HG02884 (cell line): ENCODE results near the gene PGLYRP3.

Experiments
- ATAC-seq: cut with Tn5 transposase; IDR thresholded peaks from one replicate; pipeline ENCODE4 v1.9.1; 2021; ENCODE audit warnings: mild to moderate bottlenecking, moderate library complexity; ENCODE audit not compliant: unreplicated experiment

PGLYRP3 gene, protein sequence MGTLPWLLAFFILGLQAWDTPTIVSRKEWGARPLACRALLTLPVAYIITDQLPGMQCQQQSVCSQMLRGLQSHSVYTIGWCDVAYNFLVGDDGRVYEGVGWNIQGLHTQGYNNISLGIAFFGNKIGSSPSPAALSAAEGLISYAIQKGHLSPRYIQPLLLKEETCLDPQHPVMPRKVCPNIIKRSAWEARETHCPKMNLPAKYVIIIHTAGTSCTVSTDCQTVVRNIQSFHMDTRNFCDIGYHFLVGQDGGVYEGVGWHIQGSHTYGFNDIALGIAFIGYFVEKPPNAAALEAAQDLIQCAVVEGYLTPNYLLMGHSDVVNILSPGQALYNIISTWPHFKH

DNA sequence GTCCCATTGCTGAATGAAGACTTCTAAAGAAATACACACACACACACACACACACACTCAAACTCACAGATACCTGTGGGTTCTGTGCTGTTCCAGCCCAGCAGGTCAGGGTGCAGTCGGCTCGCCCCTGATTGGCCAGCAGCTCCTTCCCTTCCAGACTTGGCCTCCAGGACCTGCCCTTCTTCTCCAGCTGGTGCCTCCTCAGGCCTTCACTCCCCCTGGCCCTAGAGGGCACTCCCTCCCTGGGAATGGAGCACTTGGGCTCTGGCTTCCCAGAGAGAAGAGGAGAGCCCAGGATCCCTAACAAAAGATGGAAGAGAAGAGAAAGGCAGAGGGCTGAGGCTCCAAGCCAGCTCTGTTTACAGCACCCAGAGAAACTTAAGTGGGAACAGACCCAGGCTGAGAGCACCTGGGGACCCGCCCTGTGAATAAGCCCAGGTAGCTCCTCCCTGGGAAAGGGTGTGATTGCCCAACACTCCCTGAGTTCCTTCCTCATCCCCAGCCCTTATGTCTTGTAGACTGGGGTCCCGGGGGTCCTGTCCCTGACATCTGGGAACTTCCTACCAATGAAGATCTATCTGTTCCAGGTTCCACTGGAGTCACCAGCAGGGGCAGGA is at the start of gene PGLYRP3:
TSS of gene PGLYRP3 (minus strand) at position 383 of the 617 bp plus-strand sequence. CDS start 2,287 bp downstream, outside the sequence.
- no peak for ATAC-seq

- no peak for ATAC-seq
Measured at GRCh38 chr1:153362187-153362775, 49.5 kb upstream of the PGLYRP3 start.

DNA sequence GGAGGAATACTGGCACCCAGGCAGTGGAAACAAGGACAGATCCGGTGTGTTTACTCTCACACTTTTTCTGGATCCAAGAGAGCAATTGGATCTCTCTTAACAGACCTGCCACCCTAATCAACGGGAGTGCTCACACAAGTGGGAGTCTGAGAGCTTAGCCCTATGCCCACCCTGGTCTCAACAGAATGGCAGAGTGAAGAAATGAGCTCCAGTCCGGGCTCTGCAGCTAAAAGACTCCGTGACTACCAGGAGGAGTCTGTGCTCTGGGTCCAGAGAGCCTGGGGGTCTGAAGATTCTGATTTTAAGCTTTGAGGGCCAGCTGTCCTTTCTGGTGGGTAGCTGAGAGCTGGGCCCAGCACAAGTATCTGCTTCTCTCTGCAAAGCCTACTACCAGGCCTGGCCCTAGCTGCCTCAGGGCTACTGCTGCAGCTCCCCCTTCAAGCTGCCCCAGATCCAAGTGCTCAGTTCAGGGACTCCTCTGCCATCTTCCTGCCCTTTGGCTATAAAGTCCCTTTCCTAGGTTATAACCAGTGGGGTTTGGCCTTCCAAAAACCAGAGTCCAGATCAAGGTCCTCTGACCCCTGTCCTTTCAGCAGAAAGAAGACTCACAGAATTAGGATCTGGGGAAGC is 48.8 kb upstream of the PGLYRP3 start:
- ATAC-seq = no peak

DNA sequence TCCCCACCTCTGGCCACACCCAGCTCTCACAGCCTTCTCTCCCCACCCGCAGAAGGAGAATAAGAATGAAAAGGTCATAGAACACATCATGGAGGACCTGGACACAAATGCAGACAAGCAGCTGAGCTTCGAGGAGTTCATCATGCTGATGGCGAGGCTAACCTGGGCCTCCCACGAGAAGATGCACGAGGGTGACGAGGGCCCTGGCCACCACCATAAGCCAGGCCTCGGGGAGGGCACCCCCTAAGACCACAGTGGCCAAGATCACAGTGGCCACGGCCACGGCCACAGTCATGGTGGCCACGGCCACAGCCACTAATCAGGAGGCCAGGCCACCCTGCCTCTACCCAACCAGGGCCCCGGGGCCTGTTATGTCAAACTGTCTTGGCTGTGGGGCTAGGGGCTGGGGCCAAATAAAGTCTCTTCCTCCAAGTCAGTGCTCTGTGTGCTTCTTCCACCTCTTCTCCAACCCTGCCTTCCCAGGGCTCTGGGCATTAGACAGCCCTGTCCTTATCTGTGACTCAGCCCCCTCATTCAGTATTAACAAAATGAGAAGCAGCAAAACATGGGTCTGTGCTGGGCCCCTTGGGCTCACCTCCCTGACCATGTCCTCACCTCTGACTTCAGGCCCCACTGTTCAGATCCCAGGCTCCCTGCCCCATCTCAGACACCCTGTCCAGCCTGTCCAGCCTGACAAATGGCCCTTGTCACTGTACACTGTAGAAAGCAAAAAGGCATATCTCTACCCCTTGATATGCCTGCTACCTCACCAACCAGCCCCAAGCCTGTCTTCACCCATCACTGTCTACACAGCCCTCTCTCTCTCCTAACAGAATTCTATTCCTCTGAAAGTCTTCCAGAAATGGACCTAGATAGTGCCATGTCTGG is 48.1 kb upstream of the PGLYRP3 start:
- ATAC-seq = no peak

- ATAC-seq = no peak
Measured at GRCh38 chr1:153360190-153360589, 47.4 kb upstream of the PGLYRP3 start.

DNA sequence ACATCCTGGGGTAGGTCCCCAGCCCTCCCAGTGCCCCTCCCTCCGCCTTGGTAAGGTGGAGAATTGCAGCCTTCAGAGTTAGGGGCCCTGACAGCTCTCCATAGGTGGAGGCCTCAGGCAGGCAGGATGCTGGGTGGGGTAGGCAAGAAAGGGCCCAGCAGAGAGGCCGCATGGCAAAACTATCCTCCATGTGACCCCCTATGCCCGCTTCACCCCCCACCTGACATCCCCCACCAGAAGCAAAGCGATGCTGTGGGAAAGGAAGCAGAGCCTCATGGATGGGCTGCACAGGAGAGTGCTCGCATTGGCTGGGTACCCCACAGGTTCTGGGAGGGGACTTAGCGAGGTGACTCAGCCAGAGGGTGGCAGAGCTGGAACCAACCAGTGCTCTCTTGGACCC is 46.5 kb upstream of the PGLYRP3 start:
- no peak for ATAC-seq

GRCh38 chr1:153358691-153358975 is 45.9 kb upstream of the PGLYRP3 start:
- no peak for ATAC-seq

GRCh38 chr1:153357853-153358690 is 45.3 kb upstream of the PGLYRP3 start, which contains the start of gene S100A9:
S100A9 (plus strand) TSS chr1:153357854; CDS start chr1:153358284, 430 bp downstream.
- ATAC-seq = no peak

GRCh38 chr1:153357076-153357852 is 44.5 kb upstream of the PGLYRP3 start:
- ATAC-seq = no peak

DNA sequence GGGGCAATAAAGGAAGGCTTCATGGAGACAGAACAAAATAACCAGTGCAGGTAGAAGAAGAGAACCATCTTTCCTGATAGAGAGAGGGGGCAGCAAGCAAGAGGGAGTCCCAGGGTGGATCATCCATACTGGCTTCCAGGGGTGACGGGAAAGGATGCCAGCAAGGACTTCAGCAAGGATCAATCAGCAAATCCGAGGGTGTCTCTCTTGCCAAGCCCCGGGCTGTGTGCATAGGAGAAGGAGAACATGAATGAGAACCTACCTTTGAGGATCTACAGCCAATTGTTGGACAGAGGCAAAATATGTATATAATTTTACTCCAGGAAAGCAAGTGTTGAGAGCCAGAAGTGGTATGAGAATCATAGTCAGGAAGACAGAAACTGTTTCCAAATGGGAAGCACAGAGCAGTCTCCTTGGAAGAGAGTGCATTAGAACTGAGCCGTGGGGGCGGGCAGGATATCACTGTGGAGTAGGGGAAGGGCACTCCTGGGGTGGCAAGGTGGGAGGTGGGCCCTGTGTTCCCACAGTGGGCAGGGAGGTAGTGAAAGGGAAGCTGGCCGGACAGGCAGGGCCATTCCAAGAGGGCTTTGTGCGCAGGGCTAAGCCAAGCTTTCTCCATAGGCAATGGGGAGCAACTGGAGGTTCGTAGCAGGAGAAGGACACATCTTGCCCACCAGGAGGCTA is 43.8 kb upstream of the PGLYRP3 start:
- ATAC-seq = no peak

- ATAC-seq = no peak
Measured at GRCh38 chr1:153355445-153356071, 42.8 kb upstream of the PGLYRP3 start.

DNA sequence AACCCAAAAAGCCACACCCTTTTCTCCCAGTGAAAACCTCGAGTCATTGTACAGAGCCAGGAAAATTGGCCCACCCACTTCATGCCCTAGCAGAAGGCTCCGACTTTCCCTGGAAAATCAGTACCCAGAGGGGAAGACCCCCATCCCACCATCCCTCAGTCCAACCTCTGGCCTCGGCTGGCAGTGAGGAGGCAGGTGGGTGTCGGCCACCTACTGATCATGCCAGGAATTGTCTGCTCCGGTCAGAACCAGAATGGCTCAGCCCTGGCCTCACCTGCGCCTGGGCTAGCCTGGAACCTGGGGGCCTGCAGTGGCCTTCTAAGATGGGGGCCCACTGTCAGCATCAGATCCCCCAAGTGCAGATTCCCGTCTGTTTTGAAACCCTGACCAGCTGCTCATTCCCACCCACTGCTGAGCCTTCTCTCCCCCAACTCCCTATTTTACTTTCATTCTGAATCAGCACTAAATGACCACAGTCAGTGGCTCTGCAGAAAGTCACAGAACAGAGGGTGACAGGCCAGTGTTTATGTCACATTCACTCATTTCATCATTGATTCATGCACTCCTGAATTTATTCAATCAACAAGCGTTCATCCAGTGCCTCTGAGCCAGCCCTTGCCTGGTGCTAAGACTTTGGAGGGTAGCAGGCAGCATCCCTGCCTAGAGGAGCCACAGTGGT is 41.9 kb upstream of the PGLYRP3 start:
- no peak for ATAC-seq

DNA sequence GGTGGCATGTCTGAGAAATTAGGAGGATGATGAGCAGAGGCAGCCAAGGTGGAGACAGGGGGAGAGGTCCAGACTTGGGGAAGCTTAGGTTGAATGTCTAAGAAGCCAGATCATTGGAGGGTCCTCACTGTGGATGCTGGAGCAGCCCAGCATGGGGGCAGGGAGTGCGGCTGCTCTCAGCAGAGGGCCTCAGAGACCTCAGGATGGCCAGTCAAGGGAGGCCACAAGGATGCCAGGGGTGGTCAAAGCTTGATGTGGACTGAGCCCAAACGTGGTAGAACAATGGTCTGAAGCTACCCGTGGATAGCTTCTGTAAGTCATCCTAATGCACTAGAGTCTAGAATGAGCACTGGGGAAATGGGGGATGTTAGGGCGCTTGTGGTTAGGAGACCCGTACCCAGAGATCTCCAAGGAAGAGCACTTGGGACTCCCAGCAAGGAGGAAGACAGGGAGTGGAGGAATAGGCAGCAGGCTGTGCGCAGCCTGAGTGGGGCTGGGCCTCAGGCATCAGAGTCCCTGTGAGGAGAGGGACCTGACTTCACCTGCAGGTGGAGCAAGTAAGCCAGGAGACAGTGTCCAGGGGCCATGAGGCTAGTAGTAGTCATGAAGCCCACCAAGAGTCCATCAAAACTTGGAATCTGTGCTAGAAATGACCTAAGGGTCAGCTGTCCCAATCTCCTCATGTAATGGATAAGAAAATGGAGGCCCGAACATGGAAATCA is 40.6 kb upstream of the PGLYRP3 start:
- no peak for ATAC-seq

GRCh38 chr1:153352523-153352922 is 39.8 kb upstream of the PGLYRP3 start:
- ATAC-seq = no peak

DNA sequence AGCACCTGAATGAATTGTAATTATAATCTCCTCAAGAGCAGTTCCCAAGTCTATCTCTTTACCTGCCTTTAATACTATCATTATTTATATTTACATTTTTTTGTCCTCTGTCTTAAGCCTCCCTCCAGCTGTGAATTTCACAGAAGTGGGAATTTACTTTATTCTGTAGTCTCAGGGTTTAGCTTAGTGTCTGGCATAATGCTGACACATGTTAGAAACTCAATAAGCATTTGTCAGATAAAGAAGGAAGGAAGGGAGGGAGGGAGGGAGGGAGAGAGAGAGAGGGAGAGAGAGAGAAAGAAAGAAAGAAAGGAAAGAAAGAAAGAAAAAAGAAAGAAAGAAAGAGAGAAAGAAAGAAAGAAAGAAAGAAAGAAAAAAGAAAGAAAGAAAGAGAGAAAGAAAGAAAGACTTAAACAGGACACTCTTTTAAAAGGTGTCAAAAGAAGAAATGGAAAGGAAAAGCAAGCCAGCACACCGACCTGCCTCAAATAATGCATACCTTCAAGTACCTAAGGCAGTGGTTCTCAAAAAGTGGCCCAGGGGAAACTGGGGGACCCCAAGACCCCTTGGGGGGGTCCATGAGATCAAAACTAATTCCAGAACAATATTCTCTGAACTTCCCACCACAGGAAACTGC is 37.7 kb upstream of the PGLYRP3 start:
- no peak for ATAC-seq
